GM20000 (cell line): ENCODE measurements around the gene CHIC2.

ENCODE experiments used
- DNase-seq: peaks from one replicate; pipeline ENCODE4 v3.0.0; 2012; ENCODE audit warnings: low spot score
- CTCF ChIP-seq: IDR thresholded peaks from 2 replicates; pipeline ENCODE4 v1.5.1; 2012; ENCODE audit warnings: mild to moderate bottlenecking, control low read depth; ENCODE audit errors: extremely low read depth, missing control alignments

Gene CHIC2

DNA sequence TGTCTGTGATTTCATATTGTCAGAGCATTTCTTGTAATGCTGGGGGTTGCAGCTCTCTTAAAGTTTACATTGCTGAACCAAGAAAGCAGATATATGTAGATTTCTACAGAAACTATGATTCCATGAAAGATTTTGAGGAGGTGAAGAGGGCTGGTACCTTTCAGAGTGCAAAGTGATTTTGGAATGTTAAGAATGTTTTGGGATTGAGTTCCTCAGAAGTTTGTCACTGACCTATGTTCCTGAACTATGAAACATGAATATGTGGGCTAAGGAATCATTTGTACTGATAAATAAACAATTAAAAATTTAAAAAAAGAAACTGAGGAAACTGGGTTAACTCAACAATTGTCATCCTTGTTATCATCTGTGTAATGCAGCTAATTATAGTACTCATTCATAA is 12.3 kb upstream of the CHIC2 start:
- no peak for TF ChIP-seq CTCF
- DNase-seq: no peak

DNA sequence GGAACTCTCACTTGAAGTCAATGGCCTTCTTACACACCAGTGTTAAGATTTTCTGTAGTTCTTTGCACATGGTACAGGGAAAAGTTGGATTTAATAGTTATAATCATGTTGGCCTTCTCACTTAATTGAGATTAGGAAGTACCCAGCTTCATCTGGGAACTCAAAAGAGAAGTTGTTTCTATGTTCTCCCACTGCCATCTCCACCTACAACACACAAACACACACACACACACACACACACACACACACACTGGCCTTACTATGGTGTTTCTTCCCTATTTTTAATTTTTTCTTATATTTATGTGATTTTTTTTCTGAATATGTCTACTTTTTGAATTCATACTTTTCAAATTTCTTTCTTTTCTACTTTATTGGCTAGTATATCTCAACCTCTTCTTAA is 10.0 kb upstream of the CHIC2 start:
- DNase-seq: no peak
- TF ChIP-seq CTCF: no peak

DNA sequence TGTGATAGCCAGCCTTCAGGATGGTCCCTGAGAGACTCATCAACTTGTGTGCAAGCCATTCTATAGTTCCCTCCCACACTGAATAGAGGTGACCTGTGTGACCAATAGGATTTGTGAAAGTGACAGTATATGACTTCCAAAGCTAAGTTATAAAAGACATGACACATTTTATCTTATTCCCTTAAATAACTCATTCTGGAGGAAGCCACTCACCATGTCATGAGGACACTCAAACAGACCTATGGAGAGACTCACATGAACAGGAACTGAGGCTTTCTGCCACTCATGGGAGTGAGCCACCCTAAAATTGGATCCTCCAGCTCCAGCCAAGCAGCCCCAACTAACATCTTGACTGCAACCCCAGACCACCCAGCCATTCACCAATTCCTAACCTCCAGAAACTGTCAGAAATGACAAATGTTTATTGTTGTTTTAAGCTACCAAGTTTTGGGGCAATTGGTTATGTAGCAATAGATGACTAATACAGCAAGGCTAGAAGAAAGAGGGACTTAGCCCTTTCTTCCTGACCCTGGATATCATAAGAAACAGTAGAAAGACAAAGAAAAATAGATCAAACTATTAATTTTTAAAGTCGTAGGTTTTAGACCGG is 9.0 kb upstream of the CHIC2 start:
- no peak for TF ChIP-seq CTCF
- no peak for DNase-seq

DNA sequence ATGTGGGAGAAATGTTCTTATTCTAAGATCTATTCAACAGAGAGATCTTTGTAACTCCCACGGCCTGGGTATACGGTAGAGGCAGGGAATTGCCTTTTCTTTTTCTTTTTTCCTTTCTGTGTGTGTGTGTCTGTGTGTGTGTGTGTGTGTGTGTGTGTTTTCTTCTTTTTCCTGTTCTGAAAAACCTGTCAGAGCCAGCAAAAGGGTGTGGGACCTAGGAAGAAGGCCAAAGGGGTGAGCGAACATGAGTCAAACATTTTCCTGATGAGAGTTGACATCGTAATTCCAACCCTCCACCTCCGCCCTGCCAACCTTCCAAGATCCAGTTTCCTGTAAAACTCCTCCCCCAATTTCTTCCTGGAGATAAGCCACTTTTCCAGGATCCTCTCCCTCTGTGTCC is 2.8 kb upstream of the CHIC2 start:
- no peak for TF ChIP-seq CTCF
- no peak for DNase-seq

DNA sequence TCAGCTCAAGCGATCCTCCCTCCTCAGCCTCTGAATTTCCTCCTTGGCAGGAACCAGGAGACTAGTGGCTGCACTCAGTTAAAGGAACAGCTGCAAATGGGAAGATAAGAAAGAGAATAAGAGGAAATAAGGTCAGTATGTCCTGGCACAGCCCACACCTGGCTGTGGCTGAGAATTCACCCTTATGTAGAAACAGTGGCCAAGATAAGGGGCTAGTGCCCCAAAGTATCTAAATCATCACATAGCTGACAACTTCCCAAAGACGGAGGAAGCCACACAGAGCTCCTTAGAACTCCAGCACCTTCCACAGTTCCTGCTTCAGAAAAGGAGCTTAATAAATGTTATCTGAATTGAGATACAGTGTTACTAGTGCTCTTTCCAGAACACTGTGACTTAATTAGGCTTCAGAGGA is 2.3 kb upstream of the CHIC2 start:
- TF ChIP-seq CTCF: no peak
- no peak for DNase-seq

DNA sequence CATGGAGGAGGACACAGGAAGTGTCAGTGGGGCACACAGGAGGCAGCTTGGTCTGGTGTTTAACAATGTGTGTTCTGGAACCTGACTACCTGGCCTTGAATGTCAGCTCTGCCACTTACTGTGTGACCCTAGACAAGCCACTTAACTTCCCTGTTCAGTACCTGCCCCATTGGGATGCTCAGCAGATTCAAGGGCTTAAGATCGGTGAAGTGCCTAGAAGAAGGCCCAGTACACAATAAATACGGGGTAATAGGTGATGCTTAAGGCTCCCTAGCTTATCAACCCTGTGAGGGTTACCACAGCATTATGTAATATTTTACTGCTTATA is 1.6 kb upstream of the CHIC2 start:
- no peak for TF ChIP-seq CTCF
- no peak for DNase-seq

DNA sequence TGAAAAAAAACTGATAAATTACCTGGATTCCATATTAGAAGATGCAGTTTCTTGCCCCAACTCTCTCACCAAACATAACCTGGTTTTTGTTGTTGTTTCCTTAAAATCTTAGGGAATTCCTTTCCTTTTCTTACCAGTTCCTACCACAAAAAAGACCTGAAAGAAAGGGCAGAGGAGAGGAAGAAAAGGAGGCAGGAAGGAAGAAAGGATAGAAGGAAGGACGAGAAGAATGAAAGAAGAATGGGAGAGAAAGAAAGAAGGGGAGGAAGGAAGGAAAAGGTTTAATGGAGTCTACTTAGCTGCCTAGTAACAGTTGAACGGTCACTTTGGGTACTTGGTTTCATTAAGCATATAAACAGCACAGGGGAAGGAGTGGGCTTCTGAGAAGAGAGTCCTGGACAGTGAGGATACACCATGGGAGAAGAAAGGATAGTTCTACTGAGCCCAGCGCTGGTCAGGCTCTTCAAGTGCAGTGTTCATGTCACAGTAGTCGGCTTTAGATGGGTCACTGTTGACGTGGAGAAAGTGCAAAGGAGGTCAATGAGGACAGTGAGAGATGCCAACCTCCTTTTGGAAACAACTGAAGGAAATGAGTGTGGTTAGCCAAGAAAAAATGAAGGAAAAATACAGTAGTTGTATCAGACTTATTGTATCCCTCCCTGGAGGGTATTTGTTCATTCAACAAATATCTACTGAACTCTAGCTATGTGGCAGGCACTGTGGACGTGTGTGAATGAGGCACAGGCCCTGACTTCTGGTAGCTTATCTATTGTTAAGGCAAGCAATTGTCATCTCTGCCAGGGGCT is 1.1 kb upstream of the CHIC2 start:
- no peak for TF ChIP-seq CTCF

More for the DNA sequence above, 1.1 kb upstream of the CHIC2 start:
- no peak for DNase-seq
